PFSK-1 (cell line): ENCODE results near the gene CTF1.

Experiments
- FOXP2 ChIP-seq: optimal IDR thresholded peaks from 2 replicates; pipeline ENCODE3; 2011; ENCODE audit warnings: borderline replicate concordance, control low read depth, inconsistent platforms; ENCODE audit not compliant: insufficient read depth; ENCODE audit errors: extremely low read length, extremely low read depth
- POLR2AphosphoS5 ChIP-seq: IDR thresholded peaks from 2 replicates; pipeline ENCODE4 v1.6.1; 2012; ENCODE audit warnings: low read depth, mild to moderate bottlenecking, control low read depth, low read length, moderate library complexity
- REST ChIP-seq, 2 experiments: IDR thresholded peaks; 2 replicates each; pipeline versions ENCODE4 v1.6.1 to v1.8.0; 2011 to 2012; ENCODE audit warnings: low read depth in 2 of 2, low read length in 2 of 2, control low read depth in 1 of 2, inconsistent platforms in 1 of 2, mild to moderate bottlenecking in 1 of 2, moderate library complexity in 1 of 2; ENCODE audit not compliant: insufficient read depth in 1 of 2
- SIN3A ChIP-seq: IDR thresholded peaks from 2 replicates; pipeline ENCODE4 v1.6.1; 2012; ENCODE audit warnings: mild to moderate bottlenecking, low read length, moderate library complexity, borderline replicate concordance; ENCODE audit not compliant: insufficient read depth
- TAF1 ChIP-seq: IDR thresholded peaks from 2 replicates; pipeline ENCODE4 v1.6.1; 2012; ENCODE audit warnings: low read length, control low read depth, borderline replicate concordance; ENCODE audit not compliant: insufficient read depth

The CTF1 gene

GRCh38 chr16:30931068-30931650 is 34.7 kb downstream of the CTF1 start:
- no peak for TF ChIP-seq SIN3A
- TF ChIP-seq POLR2AphosphoS5, result no peak
- TF ChIP-seq TAF1, result no peak
- TF ChIP-seq FOXP2, result no peak
- no peak for TF ChIP-seq REST (IDR thresholded peaks at IDR 0.05; ENCODE audit: insufficient read depth in 1 of 2, low read depth in 2 of 2, low read length in 2 of 2)

- TF ChIP-seq POLR2AphosphoS5 (no peak), REST (IDR thresholded peaks at IDR 0.05; ENCODE audit: insufficient read depth in 1 of 2, low read depth in 2 of 2, low read length in 2 of 2) (no peak), SIN3A (no peak), TAF1 (no peak), FOXP2 (no peak)
These were observed 38.6 kb downstream of the CTF1 start for GRCh38 chr16:30934827-30935557.

GRCh38 chr16:30937692-30938091 is 41.3 kb downstream of the CTF1 start:
- no peak for TF ChIP-seq TAF1
- TF ChIP-seq SIN3A, result no peak
- TF ChIP-seq REST (IDR thresholded peaks at IDR 0.05; ENCODE audit: insufficient read depth in 1 of 2, low read depth in 2 of 2, low read length in 2 of 2), result no peak
- TF ChIP-seq POLR2AphosphoS5, result no peak
- no peak for TF ChIP-seq FOXP2

- TF ChIP-seq FOXP2 (no peak), SIN3A (no peak), TAF1 (no peak), POLR2AphosphoS5 (no peak), REST (IDR thresholded peaks at IDR 0.05; ENCODE audit: insufficient read depth in 1 of 2, low read depth in 2 of 2, low read length in 2 of 2) (no peak)
These were observed 45.4 kb downstream of the CTF1 start for GRCh38 chr16:30941600-30942425.
